H1 (cell line): Measurements from ENCODE around the gene CAGE1. TPM values are rescaled to one million over a fixed set of nuclear protein-coding genes. Genes with fewer than 3 reads are reported as not detected.

ENCODE experiments used
- CTCF ChIA-PET: fragments of 300-600 bp; sonication (Branson Sonifier 250); formaldehyde crosslinking; loops from one replicate; lab custom pipeline; 2021; ENCODE audit not compliant: partially characterized antibody; lab: Charles Lee
- POLR2A ChIA-PET: fragments of 300-600 bp; sonication (Branson Sonifier 250); formaldehyde crosslinking; loops from one replicate; lab custom pipeline; 2021; ENCODE audit warnings: inconsistent platforms; ENCODE audit not compliant: partially characterized antibody; lab: Charles Lee
- DNase-seq, 2 experiments: peaks; one replicate each; pipeline versions ENCODE4 v3.0.0 to v3.0.0-alpha.2; 2010 to 2022; ENCODE audit warnings: low spot score in 2 of 2, low read depth in 1 of 2, mixed read lengths in 1 of 2
- FAIRE-seq: peaks from 2 replicates; lab custom pipeline; 2011; peaks lifted over from hg19 to GRCh38; lab: Jason Lieb, UNC
- H2AFZ ChIP-seq: 2 replicates; pipeline ENCODE4 v1.8.1; 2012; ENCODE audit warnings: low read length, inconsistent platforms
- H2AK5ac ChIP-seq: 2 replicates; pipeline ENCODE4 v1.6.1; 2013; ENCODE audit warnings: low read depth, low read length
- H2BK120ac ChIP-seq: replicated peaks from 2 replicates; pipeline ENCODE3; 2013; ENCODE audit warnings: low read depth, low read length, inconsistent platforms
- H2BK12ac ChIP-seq: 2 replicates; pipeline ENCODE4 v1.6.1; 2013; ENCODE audit warnings: low read depth, low read length
- H2BK15ac ChIP-seq: 2 replicates; pipeline ENCODE4 v1.6.1; 2013; ENCODE audit warnings: low read length
- H2BK20ac ChIP-seq: 2 replicates; pipeline ENCODE4 v1.6.1; 2013; ENCODE audit warnings: low read length
- H2BK5ac ChIP-seq: 2 replicates; pipeline ENCODE4 v1.6.1; 2013; ENCODE audit warnings: low read depth, low read length
- H3K14ac ChIP-seq: 2 replicates; pipeline ENCODE4 v1.6.1; 2013; ENCODE audit warnings: inconsistent platforms; ENCODE audit not compliant: insufficient read length
- H3K18ac ChIP-seq: 2 replicates; pipeline ENCODE4 v1.6.1; 2013; ENCODE audit warnings: low read length; ENCODE audit errors: extremely low read depth
- H3K23ac ChIP-seq: 2 replicates; pipeline ENCODE4 v1.6.1; 2013; ENCODE audit warnings: inconsistent platforms; ENCODE audit not compliant: insufficient read length
- H3K23me2 ChIP-seq: 2 replicates; pipeline ENCODE4 v1.6.1; 2013; ENCODE audit warnings: low read depth, low read length
- H3K27ac ChIP-seq: 2 replicates; pipeline ENCODE4 v1.6.1; 2011; ENCODE audit warnings: low read depth, low read length, inconsistent platforms
- H3K27me3 ChIP-seq, 4 experiments: replicated peaks in 1 of 4; 1 replicate in 1 of 4; 2 replicates in 3 of 4; pipeline versions ENCODE4 v1.6.1 to v1.8.1; 2011 to 2013; ENCODE audit warnings: low read length in 3 of 4, mild to moderate bottlenecking in 3 of 4, inconsistent platforms in 2 of 4, mixed read lengths in 2 of 4, moderate library complexity in 1 of 4; ENCODE audit not compliant: control insufficient read depth in 3 of 4, insufficient read depth in 3 of 4; ENCODE audit errors: extremely low read depth in 1 of 4
- H3K36me3 ChIP-seq, 4 experiments: 2 replicates each; pipeline versions ENCODE4 v1.6.1 to v1.8.1; 2011 to 2013; ENCODE audit warnings: mild to moderate bottlenecking in 4 of 4, low read length in 3 of 4, moderate library complexity in 2 of 4, control low read depth in 1 of 4, inconsistent platforms in 1 of 4; ENCODE audit not compliant: insufficient read depth in 4 of 4, control insufficient read depth in 2 of 4
- H3K4ac ChIP-seq: replicated peaks from 2 replicates; pipeline ENCODE3; 2013; ENCODE audit warnings: low read length, low read depth, mixed read lengths, inconsistent platforms; ENCODE audit not compliant: insufficient read length
- H3K4me1 ChIP-seq, 4 experiments: replicated peaks in 1 of 4; 1 replicate in 1 of 4; 2 replicates in 3 of 4; pipeline versions ENCODE4 v1.6.1 to v1.8.1; 2011 to 2013; ENCODE audit warnings: low read length in 3 of 4, inconsistent platforms in 2 of 4, mixed read lengths in 1 of 4; ENCODE audit not compliant: insufficient read depth in 4 of 4, control insufficient read depth in 3 of 4
- H3K4me2 ChIP-seq, 2 experiments: 2 replicates each; pipeline versions ENCODE4 v1.6.1 to v1.8.1; 2011 to 2013; ENCODE audit warnings: low read depth in 2 of 2, low read length in 2 of 2, control low read depth in 1 of 2, inconsistent platforms in 1 of 2, mild to moderate bottlenecking in 1 of 2; ENCODE audit not compliant: insufficient read depth in 1 of 2
- H3K4me3 ChIP-seq, 4 experiments: fragments of 200-600, 300-600 bp in 1 of 4; sonication (generic), shearing (Covaris generic), sonication (Bioruptor Twin) in 1 of 4; 2 replicates each; pipeline versions ENCODE4 v1.5.1 to v1.8.1; 2011 to 2016; ENCODE audit warnings: low read length in 4 of 4, low read depth in 3 of 4, control low read depth in 2 of 4, inconsistent platforms in 2 of 4, mild to moderate bottlenecking in 2 of 4, mixed read lengths in 1 of 4, moderate library complexity in 1 of 4; ENCODE audit not compliant: insufficient read depth in 2 of 4; ENCODE audit errors: extremely low read depth in 1 of 4
- H3K56ac ChIP-seq: replicated peaks from 2 replicates; pipeline ENCODE3; 2013; ENCODE audit warnings: low read depth, mild to moderate bottlenecking, mixed read lengths, low read length, inconsistent platforms; ENCODE audit not compliant: insufficient read length
- H3K79me1 ChIP-seq: 2 replicates; pipeline ENCODE4 v1.6.1; 2013; ENCODE audit warnings: low read depth, low read length, control low read depth
- H3K79me2 ChIP-seq, 2 experiments: 2 replicates each; pipeline versions ENCODE4 v1.6.1 to v1.8.1; 2012 to 2013; ENCODE audit warnings: low read length in 2 of 2, mild to moderate bottlenecking in 2 of 2, inconsistent platforms in 1 of 2; ENCODE audit not compliant: insufficient read depth in 2 of 2, control insufficient read depth in 1 of 2
- H3K9ac ChIP-seq, 4 experiments: replicated peaks in 1 of 4; 1 replicate in 1 of 4; 2 replicates in 3 of 4; pipeline versions ENCODE4 v1.6.1 to v1.8.1; 2011 to 2013; ENCODE audit warnings: low read depth in 3 of 4, low read length in 3 of 4, control low read depth in 2 of 4, mild to moderate bottlenecking in 2 of 4, moderate library complexity in 2 of 4, inconsistent platforms in 1 of 4; ENCODE audit errors: extremely low read depth in 1 of 4
- H3K9me3 ChIP-seq, 2 experiments: 2 replicates each; pipeline versions ENCODE4 v1.6.1 to v1.8.1; 2012 to 2013; ENCODE audit warnings: mild to moderate bottlenecking in 2 of 2, moderate library complexity in 2 of 2, control low read depth in 1 of 2, inconsistent platforms in 1 of 2, low read depth in 1 of 2, low read length in 1 of 2, mixed read lengths in 1 of 2; ENCODE audit not compliant: insufficient read depth in 2 of 2
- H4K20me1 ChIP-seq, 2 experiments: replicated peaks in 1 of 2; 2 replicates each; pipeline versions ENCODE3 to v1.8.1; 2011 to 2013; ENCODE audit warnings: inconsistent platforms in 2 of 2, low read length in 2 of 2, mild to moderate bottlenecking in 1 of 2; ENCODE audit not compliant: insufficient read depth in 2 of 2, control insufficient read depth in 1 of 2
- H4K5ac ChIP-seq: 2 replicates; pipeline ENCODE4 v1.6.1; 2013; ENCODE audit warnings: low read length, low read depth, mixed read lengths, inconsistent platforms; ENCODE audit not compliant: insufficient read length
- H4K8ac ChIP-seq: 2 replicates; pipeline ENCODE4 v1.8.0; 2013; ENCODE audit warnings: mild to moderate bottlenecking, moderate library complexity, low read length, inconsistent platforms; ENCODE audit not compliant: insufficient read depth; ENCODE audit errors: extremely low read depth
- H4K91ac ChIP-seq: replicated peaks from 2 replicates; pipeline ENCODE3; 2013; ENCODE audit warnings: low read length, mixed read lengths, inconsistent platforms; ENCODE audit not compliant: insufficient read length
- BACH1 ChIP-seq: IDR thresholded peaks from 2 replicates; pipeline ENCODE4 v1.6.1; 2012; ENCODE audit warnings: low read length, improper control_type of control experiment
- BRCA1 ChIP-seq: IDR thresholded peaks from 2 replicates; pipeline ENCODE4 v1.6.1; 2012; ENCODE audit warnings: low read depth, low read length, improper control_type of control experiment
- CHD1 ChIP-seq: IDR thresholded peaks from 2 replicates; pipeline ENCODE4 v1.6.1; 2012; ENCODE audit warnings: low read depth, low read length, improper control_type of control experiment
- EZH2 ChIP-seq: fragments of 200-600 bp; sonication (generic); IDR thresholded peaks from 2 replicates; pipeline ENCODE4 v1.7.1; 2012; ENCODE audit warnings: low read depth, mild to moderate bottlenecking, moderate library complexity, low read length, inconsistent platforms; ENCODE audit not compliant: severe bottlenecking
- RAD21 ChIP-seq, 2 experiments: IDR thresholded peaks in 1 of 2; conservative IDR thresholded peaks in 1 of 2; 2 replicates each; pipeline ENCODE4 v1.6.1; 2011; ENCODE audit warnings: low read depth in 2 of 2, low read length in 2 of 2, improper control_type of control experiment in 1 of 2, inconsistent platforms in 1 of 2, mild to moderate bottlenecking in 1 of 2, moderate library complexity in 1 of 2
- SAP30 ChIP-seq: fragments of 300-600 bp; sonication (generic); IDR thresholded peaks from 2 replicates; pipeline ENCODE4 v1.7.1; 2012; ENCODE audit warnings: low read length, moderate library complexity, mild to moderate bottlenecking, inconsistent platforms; ENCODE audit not compliant: insufficient read depth, insufficient replicate concordance
- WGBS, 2 experiments: shearing (Covaris generic) in 1 of 2; methylation state at CpG; one replicate each; pipeline versions ENCODE4 v1.1.6 to v1.1.7; 2013 to 2015; ENCODE audit warnings: low lambda C conversion rate in 2 of 2, mixed read lengths in 2 of 2, inconsistent platforms in 1 of 2, low coverage in 1 of 2, missing lambda C conversion rate in 1 of 2; ENCODE audit not compliant: insufficient replicate concordance in 2 of 2, insufficient coverage in 1 of 2, insufficient read length in 1 of 2; ENCODE audit errors: extremely low coverage in 1 of 2, missing lambda C conversion rate in 1 of 2; 5-methylcytosine and 5-hydroxymethylcytosine counted together
- polyA plus RNA-seq, 7 experiments: library from polyadenylated mRNA; depleted of rRNA in 3 of 7; stranded (reverse) in 5 of 7; unstranded in 2 of 7; fragments of >200 nt in 5 of 7; fragments of 200-250 nt in 2 of 7; gene quantifications; 1 replicate in 5 of 7; 2 replicates in 1 of 7; 4 replicates in 1 of 7; pipeline versions ENCODE4 v1.2.1 to v1.2.3, GENCODE V29; 2011 to 2013; ENCODE audit warnings: missing spikeins in 2 of 7, mixed read lengths in 2 of 7
- total RNA-seq: library from RNA; stranded (reverse); fragmentation: NEBNext Ultra II Directional; extraction: Animal tissue kit (Norgen Biotek cat#: 25700); gene quantifications from 2 replicates; pipeline ENCODE4 v1.2.1, GENCODE V29; 2021
- TF ChIP-seq, protein P1 (sequence below): IDR thresholded peaks from 2 replicates; pipeline ENCODE4 v1.6.1; 2012; ENCODE audit warnings: inconsistent platforms

Gene CAGE1
- total and polyA plus RNA-seq, 2 of the 8 experiments (the other 6 are each of a cell fraction or from before 2014, with no cell fraction given) = 0.09 TPM; not detected in 1

DNA sequence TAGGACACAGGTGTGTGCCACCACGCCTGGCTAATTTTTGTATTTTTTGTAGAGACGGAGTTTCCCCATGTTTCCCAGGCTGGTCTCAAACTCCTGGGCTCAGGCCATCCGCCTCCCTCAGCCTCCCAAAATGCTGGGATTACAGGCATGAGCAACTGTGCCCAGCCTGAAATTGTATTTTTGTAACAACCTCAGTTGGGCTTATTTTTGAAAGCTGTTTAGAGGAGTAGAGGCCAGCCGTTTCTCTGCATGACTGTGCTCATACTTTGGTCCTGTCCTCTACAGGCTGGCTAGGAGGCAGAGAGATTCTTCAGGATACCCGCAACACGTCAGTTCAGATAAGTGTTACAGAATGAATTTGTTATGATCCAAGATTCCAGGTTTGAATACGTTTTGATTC lies 22.1 kb downstream of the CAGE1 start:
- no peaks in the 10 kb centered on the region for H4K20me1 ChIP-seq
- H3K27ac ChIP-seq = no peak overlapping the region
- POLR2A ChIA-PET = no interaction called here
- H4K91ac ChIP-seq = no peak overlapping the region
- no peak overlapping the region for H3K18ac ChIP-seq
- H3K79me1 ChIP-seq = no peaks in the 10 kb centered on the region
- TF ChIP-seq, protein P1, sequence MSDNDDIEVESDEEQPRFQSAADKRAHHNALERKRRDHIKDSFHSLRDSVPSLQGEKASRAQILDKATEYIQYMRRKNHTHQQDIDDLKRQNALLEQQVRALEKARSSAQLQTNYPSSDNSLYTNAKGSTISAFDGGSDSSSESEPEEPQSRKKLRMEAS = no peak
- TF ChIP-seq CHD1 (no peak), BACH1 (no peak), RAD21 (IDR thresholded peaks at IDR 0.05 in 1 of 2, conservative IDR thresholded peaks at IDR 0.05 in 1 of 2; ENCODE audit: low read depth in 2 of 2, low read length in 2 of 2) (no peak), EZH2 (no peak), SAP30 (no peak), BRCA1 (no peak)
- H3K27me3 ChIP-seq = no peaks in the 10 kb centered on the region
- no peak overlapping the region for H3K14ac ChIP-seq
- no peak overlapping the region for H2BK20ac ChIP-seq
- no peak overlapping the region for H4K8ac ChIP-seq
- no peak overlapping the region for H3K9ac ChIP-seq
- no peak overlapping the region for H4K5ac ChIP-seq
- no peak overlapping the region for H2BK12ac ChIP-seq
- H3K56ac ChIP-seq = no peak overlapping the region
- no peak overlapping the region for H3K4me3 ChIP-seq
- CTCF ChIA-PET = interaction anchor here (0.7 to 1.2 kb wide), 2 partner anchors 28 to 617 kb away, joined by 3 read pairs; no protein-coding TSS in a partner anchor
- no peak overlapping the region for H2AFZ ChIP-seq
- no peaks in the 10 kb centered on the region for H3K23me2 ChIP-seq
- FAIRE-seq = no peak
- H2BK120ac ChIP-seq = no peak overlapping the region
- no peak overlapping the region for H3K4me2 ChIP-seq
- no peak overlapping the region for H3K4ac ChIP-seq
- no peak overlapping the region for H2AK5ac ChIP-seq
- H3K36me3 ChIP-seq = no peaks in the 10 kb centered on the region
- 86% methylated on average over 7 of the region's 7 CpGs; no CpG with 5 or more reads in 1 of the 2 experiments for WGBS, 2 experiments
- no peaks in the 10 kb centered on the region for H3K79me2 ChIP-seq
- no peaks in the 10 kb centered on the region for H3K4me1 ChIP-seq
- no peak overlapping the region for H2BK15ac ChIP-seq
- no peak overlapping the region for H2BK5ac ChIP-seq
- no peaks in the 10 kb centered on the region for H3K9me3 ChIP-seq
- H3K23ac ChIP-seq = no peak overlapping the region
- DNase-seq = no peak
